ENCODE results near the gene OR6K2.

The OR6K2 gene, protein sequence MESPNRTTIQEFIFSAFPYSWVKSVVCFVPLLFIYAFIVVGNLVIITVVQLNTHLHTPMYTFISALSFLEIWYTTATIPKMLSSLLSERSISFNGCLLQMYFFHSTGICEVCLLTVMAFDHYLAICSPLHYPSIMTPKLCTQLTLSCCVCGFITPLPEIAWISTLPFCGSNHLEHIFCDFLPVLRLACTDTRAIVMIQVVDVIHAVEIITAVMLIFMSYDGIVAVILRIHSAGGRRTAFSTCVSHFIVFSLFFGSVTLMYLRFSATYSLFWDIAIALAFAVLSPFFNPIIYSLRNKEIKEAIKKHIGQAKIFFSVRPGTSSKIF

DNA sequence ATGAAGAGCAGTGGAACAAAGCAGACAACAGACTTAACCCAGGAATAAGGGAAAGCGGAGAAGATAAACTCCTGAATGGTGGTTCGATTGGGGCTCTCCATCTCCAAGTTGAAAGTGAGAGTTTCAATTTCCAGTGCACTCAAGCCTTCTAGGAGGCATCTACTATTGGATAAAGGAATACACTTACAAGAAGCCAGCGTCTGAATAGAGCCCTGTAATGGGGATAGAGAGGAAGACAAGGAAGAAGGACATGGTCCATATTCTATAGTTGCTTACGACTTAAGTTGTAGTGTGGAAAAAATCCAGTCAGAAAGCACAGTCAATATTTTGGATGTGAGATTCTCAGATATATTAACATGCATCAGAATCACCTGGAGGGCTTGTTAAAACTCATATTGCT lies at the start of gene OR6K2:
OR6K2 (minus strand) TSS at position 101 of the 400 bp plus-strand sequence; CDS start at position 101, 0 bp downstream.
- no peak within 1 kb of the TSS for H3K27ac ChIP-seq
- TF ChIP-seq ZFX (IDR thresholded peaks at IDR 0.05): no peak
- TF ChIP-seq, protein P1, sequence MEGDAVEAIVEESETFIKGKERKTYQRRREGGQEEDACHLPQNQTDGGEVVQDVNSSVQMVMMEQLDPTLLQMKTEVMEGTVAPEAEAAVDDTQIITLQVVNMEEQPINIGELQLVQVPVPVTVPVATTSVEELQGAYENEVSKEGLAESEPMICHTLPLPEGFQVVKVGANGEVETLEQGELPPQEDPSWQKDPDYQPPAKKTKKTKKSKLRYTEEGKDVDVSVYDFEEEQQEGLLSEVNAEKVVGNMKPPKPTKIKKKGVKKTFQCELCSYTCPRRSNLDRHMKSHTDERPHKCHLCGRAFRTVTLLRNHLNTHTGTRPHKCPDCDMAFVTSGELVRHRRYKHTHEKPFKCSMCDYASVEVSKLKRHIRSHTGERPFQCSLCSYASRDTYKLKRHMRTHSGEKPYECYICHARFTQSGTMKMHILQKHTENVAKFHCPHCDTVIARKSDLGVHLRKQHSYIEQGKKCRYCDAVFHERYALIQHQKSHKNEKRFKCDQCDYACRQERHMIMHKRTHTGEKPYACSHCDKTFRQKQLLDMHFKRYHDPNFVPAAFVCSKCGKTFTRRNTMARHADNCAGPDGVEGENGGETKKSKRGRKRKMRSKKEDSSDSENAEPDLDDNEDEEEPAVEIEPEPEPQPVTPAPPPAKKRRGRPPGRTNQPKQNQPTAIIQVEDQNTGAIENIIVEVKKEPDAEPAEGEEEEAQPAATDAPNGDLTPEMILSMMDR (conservative IDR thresholded peaks at IDR 0.05): no peak

DNA sequence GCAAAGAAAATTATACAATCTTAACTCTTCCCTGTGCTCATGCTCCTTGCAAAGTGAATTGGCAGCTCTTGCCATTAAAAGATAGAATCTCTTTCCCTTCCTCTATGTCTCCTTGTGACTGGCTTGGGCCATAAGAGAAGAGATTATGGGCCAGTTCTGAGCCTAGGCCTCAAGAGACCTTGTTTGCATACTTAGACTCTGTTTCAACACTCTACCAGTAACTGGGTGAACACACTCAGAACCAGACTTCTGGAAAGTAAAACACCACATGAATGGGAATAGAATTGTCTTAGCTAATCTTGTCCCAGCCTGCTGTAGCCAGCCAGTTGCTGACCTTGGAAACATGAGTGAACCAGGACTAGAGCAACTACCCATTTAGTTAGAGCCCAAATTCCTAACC lies 35.4 kb upstream of the OR6K2 start:
- no peak overlapping the region for H3K27ac ChIP-seq
- TF ChIP-seq, protein P1 (conservative IDR thresholded peaks at IDR 0.05): no peak
- TF ChIP-seq ZFX (IDR thresholded peaks at IDR 0.05): no peak

DNA sequence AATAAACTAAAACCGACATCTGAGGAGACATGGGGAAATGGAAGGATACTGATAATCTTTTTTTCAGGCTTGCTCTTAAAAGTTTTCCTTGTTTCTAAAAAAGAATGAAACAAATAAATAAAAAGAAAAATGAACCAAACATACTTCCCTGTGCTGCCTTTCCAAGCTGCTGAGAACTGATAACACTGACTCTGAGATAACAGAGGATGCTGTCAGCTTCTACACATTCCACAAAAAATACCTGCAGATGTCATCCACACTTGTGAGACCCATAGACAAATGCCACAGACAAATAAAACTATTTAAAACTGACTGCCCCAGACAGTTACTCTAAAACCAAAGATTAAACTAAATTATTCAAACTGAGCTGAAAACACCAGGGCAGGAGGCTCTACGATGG lies 32.1 kb upstream of the OR6K2 start:
- H3K27ac ChIP-seq: no peak overlapping the region
- TF ChIP-seq ZFX (IDR thresholded peaks at IDR 0.05): no peak
- TF ChIP-seq, protein P1 (conservative IDR thresholded peaks at IDR 0.05): no peak

DNA sequence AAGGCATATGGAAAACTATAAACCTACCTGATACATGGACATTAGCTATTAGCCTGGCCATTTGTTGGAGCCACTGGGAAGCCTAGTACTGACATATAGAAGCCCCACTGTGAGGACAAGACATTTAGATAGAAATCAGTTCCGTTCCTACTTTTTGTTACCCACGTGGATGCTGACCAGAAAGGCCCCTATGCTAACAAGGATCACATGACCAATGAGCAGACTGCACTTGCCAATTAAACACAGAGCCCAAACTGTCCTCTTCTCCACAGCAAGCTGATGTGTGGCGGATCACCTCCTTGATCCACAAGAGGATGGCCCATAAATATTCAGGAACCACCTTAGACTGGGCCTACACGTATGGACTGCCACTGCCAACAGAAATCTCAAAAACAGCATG lies 31.3 kb upstream of the OR6K2 start:
- no peak for TF ChIP-seq ZFX (IDR thresholded peaks at IDR 0.05)
- TF ChIP-seq, protein P1 (conservative IDR thresholded peaks at IDR 0.05): no peak
- H3K27ac ChIP-seq: no peak overlapping the region

DNA sequence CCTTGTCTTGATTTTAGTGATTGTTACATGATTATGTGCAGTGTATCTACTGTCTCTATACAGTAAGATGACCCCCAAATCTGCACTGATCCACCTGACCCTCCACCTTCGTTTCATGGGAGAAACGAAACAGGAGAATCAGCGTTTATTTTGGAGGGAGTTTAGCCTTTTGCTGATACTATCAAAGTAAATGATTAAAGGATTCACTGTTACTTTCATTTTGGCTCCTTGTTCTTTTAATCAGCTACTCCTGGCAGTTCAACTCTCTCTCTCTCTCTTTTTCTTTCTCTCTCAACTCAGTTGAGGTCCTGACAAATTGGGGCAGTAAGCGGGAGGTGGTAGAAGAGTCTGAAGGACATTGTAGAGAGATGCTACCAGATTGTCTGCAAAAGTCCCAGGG lies 30.0 kb upstream of the OR6K2 start:
- no peak overlapping the region for H3K27ac ChIP-seq
- TF ChIP-seq, protein P1 (conservative IDR thresholded peaks at IDR 0.05): no peak
- no peak for TF ChIP-seq ZFX (IDR thresholded peaks at IDR 0.05)

DNA sequence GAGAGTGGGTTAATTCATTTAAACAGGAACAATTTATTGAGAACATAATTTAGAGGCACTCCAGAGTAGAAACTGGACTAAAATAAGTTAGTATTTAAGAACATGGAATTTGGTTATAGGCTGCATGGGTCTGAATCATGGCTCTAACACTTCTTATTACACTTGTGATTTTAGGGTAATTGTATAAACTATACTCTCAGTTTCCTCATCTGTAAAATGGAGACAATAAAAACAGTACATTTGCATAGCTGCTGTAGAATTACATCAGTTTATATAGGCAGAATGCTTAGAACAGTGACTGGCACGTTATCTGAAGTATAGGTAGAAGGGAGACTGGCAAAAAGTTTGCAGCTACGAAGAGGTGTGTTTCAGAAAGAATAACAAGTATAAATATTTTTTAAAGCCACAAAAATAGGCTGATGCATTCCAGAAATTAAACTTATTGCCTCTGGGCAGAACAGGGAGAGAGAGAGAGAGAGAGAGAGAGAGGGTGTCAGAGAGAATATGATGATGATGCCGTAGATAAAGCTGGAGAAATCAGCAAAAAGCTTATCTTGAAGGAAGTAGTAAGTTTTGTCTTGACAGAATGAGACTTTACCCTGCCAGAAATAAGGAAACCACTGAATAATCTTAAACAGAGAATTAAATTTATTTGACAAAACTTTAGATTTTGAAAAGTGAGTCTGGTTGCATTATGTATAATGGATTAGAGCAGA lies 28.2 kb upstream of the OR6K2 start:
- TF ChIP-seq, protein P1 (conservative IDR thresholded peaks at IDR 0.05): no peak
- no peak for TF ChIP-seq ZFX (IDR thresholded peaks at IDR 0.05)
- no peak overlapping the region for H3K27ac ChIP-seq

DNA sequence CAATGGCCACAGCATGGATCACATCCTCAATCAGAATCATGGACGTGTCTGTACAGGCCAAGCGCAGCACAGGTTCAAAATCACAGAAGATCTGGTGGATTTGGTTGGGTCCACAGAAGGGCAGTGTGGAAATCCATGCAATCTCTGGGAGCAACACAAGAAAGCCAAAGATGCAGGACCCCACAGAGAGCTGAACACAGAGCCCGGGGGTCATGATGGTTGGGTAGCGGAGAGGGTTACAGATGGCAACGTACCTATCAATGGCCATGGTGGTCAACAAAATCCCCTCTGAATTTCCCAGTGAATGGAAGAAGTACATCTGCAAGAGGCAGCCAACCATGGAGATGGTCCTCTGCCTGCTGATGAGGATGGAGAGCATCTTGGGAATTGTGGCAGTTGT lies 24.0 kb upstream of the OR6K2 start:
- no peak overlapping the region for H3K27ac ChIP-seq
- TF ChIP-seq ZFX (IDR thresholded peaks at IDR 0.05): no peak
- TF ChIP-seq, protein P1 (conservative IDR thresholded peaks at IDR 0.05): no peak
